Stromal cell of bone marrow (primary cell): ENCODE data around the gene FRMPD1.

Experiments
- DNase-seq: peaks from one replicate; pipeline ENCODE4 v3.0.0-alpha.2; 2012; ENCODE audit warnings: low read depth

The FRMPD1 gene

DNA sequence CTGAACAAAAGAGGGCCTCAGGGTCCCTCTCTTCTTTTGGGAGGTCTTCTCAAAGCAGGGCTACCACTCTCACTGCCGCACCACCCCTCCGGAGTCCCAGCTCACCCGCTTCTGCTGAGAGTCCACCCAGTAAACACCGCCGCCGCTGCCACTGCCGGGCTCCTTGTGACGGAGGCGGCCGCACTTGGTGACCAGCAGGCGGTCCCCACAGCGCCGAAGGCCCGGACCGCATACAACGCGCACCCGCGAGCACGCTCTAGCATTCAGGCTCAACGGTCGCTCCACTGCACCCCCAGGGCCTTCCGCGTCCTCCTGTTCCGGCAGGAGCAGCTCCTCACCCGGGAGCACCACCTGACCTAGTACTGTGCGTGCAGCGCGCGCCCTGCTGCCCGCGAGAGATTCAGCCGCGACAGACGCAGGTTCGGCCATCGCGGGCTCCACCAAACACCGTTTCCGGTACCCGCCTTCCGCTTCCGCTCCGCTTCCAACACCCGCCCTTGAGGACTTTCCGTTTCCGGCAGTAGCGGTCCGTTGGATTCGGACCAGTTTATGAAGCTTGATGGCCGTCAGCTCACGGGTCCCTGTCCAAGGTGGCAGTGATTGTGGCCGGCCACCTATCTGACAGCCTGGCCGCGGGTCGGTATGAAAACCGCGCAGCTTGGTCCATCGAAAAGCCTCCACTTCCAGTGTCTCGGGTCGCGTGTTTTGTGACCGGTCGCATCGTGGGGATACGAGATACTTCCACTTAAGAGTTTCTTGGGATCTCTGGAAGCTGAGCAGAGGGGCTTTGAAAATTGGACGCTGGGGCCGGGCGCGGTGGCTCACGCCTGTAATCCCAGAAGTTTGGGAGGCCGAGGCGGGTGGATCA lies 134.1 kb downstream of the FRMPD1 start, which contains the start of gene EXOSC3:
Gene EXOSC3 (minus strand): TSS at position 449 of the 868 bp plus-strand sequence. CDS start 20 bp downstream, at position 429.
- peak; percentile 87 for DNase-seq

GRCh38 chr9:37787059-37787458 lies 136.3 kb downstream of the FRMPD1 start:
- DNase-seq = no peak

DNA sequence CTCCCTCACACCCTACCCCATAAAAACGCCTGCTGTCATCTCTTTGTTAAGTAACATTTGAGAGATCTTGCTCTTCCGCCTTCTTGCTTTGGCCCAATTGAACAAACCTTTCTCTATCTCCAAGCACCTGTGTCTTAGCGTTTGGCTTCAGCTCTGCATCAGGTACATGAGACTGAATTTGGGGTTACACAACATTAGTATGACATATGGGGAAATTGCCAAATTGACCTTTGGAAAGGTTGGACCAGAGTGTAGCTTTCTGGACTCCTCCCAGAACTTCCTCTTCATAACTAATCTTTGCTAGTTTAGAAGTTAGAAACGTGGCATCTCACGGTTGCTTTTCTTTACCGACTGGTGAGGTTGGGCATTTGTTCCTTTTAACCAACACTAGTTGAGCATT lies 137.6 kb downstream of the FRMPD1 start:
- DNase-seq = no peak

GRCh38 chr9:37790096-37790495 lies 139.3 kb downstream of the FRMPD1 start:
- DNase-seq = no peak

DNA sequence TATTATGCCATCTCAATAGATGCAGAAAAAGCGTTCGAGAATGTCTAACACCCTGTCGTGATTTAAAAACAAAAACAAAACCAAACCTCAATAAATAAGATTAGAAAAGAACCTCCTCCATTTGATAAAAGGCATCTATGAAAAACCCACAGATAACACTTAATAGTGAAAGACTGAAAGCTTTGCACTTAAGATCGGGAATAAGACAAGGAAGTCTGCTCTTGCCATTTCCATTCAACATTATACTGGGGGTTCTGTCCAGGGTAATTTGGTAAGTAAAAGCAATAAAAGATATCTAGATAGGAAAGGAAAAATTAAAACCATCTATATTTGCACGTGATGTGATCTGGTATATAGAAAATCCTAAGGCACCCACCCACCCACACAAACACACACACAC lies 141.4 kb downstream of the FRMPD1 start:
- no peak for DNase-seq

- no peak for DNase-seq
These were observed 145.5 kb downstream of the FRMPD1 start for GRCh38 chr9:37796232-37796631.
